ENCODE measurements around the gene OCLN. TPM values are rescaled to one million over a fixed set of nuclear protein-coding genes. Genes with fewer than 3 reads are reported as not detected.

OCLN gene
- total and polyA plus RNA-seq, 2 experiments from 2014 or later, result 14.3 to 61.6 TPM

- TF ChIP-seq ZNF462 (CRISPR knock-in tag; IDR thresholded peaks at IDR 0.05) (no peak), NANOG (IDR thresholded peaks at IDR 0.05; ENCODE audit: borderline replicate concordance) (no peak), JUNB (IDR thresholded peaks at IDR 0.05; ENCODE audit: unreplicated experiment) (no peak), ZNF114 (CRISPR knock-in tag; IDR thresholded peaks at IDR 0.05) (no peak), CREB1 (CRISPR knock-in tag; IDR thresholded peaks at IDR 0.05; ENCODE audit: low read depth) (no peak), POLR2AphosphoS5 (IDR thresholded peaks at IDR 0.05; ENCODE audit: low read depth) (no peak), REST (IDR thresholded peaks at IDR 0.05; ENCODE audit: unreplicated experiment) (no peak)
Measured at GRCh38 chr5:69505306-69505705, 12.7 kb downstream of the OCLN start (continued).

Measured in GM23338 (cell line).